ENCODE data around the gene HOOK1. TPM values are rescaled to one million over a fixed set of nuclear protein-coding genes. Genes with fewer than 3 reads are reported as not detected.

The HOOK1 gene
- total and polyA plus RNA-seq, 2 of the 13 experiments (the other 11 are each of a cell fraction or from before 2014, with no cell fraction given), result 11.3 to 24.2 TPM

GRCh38 chr1:59906931-59907330 is 92.2 kb downstream of the HOOK1 start (continued):
- TF ChIP-seq CEBPZ (IDR thresholded peaks at IDR 0.05; ENCODE audit: low read length), result no peak
- TF ChIP-seq ZNF432 (CRISPR knock-in tag; IDR thresholded peaks at IDR 0.05; ENCODE audit: borderline replicate concordance), result no peak
- no peak for TF ChIP-seq MNT (IDR thresholded peaks at IDR 0.05)
- TF ChIP-seq ZNF558 (CRISPR knock-in tag; IDR thresholded peaks at IDR 0.05; ENCODE audit: borderline replicate concordance), result no peak
- TF ChIP-seq CREB3 (CRISPR knock-in tag; IDR thresholded peaks at IDR 0.05), result no peak
- TF ChIP-seq RELA (CRISPR knock-in tag; IDR thresholded peaks at IDR 0.05), result no peak
- TF ChIP-seq TBP (CRISPR knock-in tag; IDR thresholded peaks at IDR 0.05), result no peak
- no peak for TF ChIP-seq ATF6 (CRISPR knock-in tag; conservative IDR thresholded peaks at IDR 0.05)
- TF ChIP-seq ZFP36 (IDR thresholded peaks at IDR 0.05; ENCODE audit: borderline replicate concordance, low read depth, low read length, partially characterized antibody), result no peak
- TF ChIP-seq ZNF691 (CRISPR knock-in tag; IDR thresholded peaks at IDR 0.05; ENCODE audit: borderline replicate concordance, low read depth), result no peak
- TF ChIP-seq HBP1 (CRISPR knock-in tag; IDR thresholded peaks at IDR 0.05; ENCODE audit: low read depth), result no peak

Measured in HepG2 (cell line).